Common myeloid progenitor, CD34-positive (primary cell): ENCODE measurements around the gene CABCOCO1.
A peak's percentile ranks its signal among the peaks of the same experiment; 100 is the strongest.

Experiments
- CTCF ChIA-PET: fragments of 350-600 bp; sonication (Branson Sonifier 250); formaldehyde crosslinking; loops from one replicate; lab custom pipeline; 2021; ENCODE audit warnings: antibody characterized with exemption; lab: Charles Lee
- POLR2A ChIA-PET: fragments of 350-600 bp; sonication (Branson Sonifier 250); formaldehyde crosslinking; loops from one replicate; lab custom pipeline; 2021; ENCODE audit warnings: antibody characterized with exemption; lab: Charles Lee
- DNase-seq, 3 donors: peaks; one replicate each; pipeline versions ENCODE4 v3.0.0 to v3.0.0-alpha.2; 2013
- H3K27ac ChIP-seq, 2 experiments: 1 replicate in 1 of 2; 2 replicates in 1 of 2; pipeline ENCODE4 v1.7.0; 2013; ENCODE audit warnings: inconsistent platforms in 2 of 2, low read length in 2 of 2, mild to moderate bottlenecking in 2 of 2, low read depth in 1 of 2, moderate library complexity in 1 of 2; ENCODE audit not compliant: severe bottlenecking in 2 of 2, insufficient read depth in 1 of 2, poor library complexity in 1 of 2
- H3K27me3 ChIP-seq, 5 experiments: replicated peaks in 2 of 5; 1 replicate in 3 of 5; 2 replicates in 2 of 5; pipeline versions ENCODE4 v1.6.1 to v1.7.0; 2013; ENCODE audit warnings: low read length in 4 of 5, mild to moderate bottlenecking in 2 of 5, moderate library complexity in 2 of 5, inconsistent platforms in 1 of 5; ENCODE audit not compliant: insufficient read depth in 5 of 5, control insufficient read depth in 4 of 5
- H3K36me3 ChIP-seq, 4 experiments: 1 replicate in 2 of 4; 2 replicates in 2 of 4; pipeline versions ENCODE4 v1.6.1 to v1.7.0; 2013; ENCODE audit warnings: low read length in 3 of 4, control low read depth in 1 of 4, mild to moderate bottlenecking in 1 of 4; ENCODE audit not compliant: control insufficient read depth in 4 of 4, insufficient read depth in 4 of 4
- H3K4me1 ChIP-seq, 4 experiments: 1 replicate in 3 of 4; 2 replicates in 1 of 4; pipeline versions ENCODE4 v1.6.1 to v1.7.1; 2013; ENCODE audit warnings: low read length in 3 of 4, mild to moderate bottlenecking in 3 of 4, control low read depth in 1 of 4, inconsistent platforms in 1 of 4, moderate library complexity in 1 of 4; ENCODE audit not compliant: control insufficient read depth in 4 of 4, insufficient read depth in 4 of 4; ENCODE audit errors: control extremely low read depth in 1 of 4
- H3K4me3 ChIP-seq, 7 experiments: 1 replicate in 4 of 7; 2 replicates in 3 of 7; pipeline versions ENCODE4 v1.5.1 to v1.7.0; 2013; ENCODE audit warnings: mild to moderate bottlenecking in 7 of 7, low read length in 6 of 7, moderate library complexity in 6 of 7, inconsistent platforms in 2 of 7, low read depth in 2 of 7, control low read depth in 1 of 7; ENCODE audit not compliant: insufficient read depth in 4 of 7, control insufficient read depth in 1 of 7; ENCODE audit errors: extremely low read depth in 1 of 7
- H3K9me3 ChIP-seq, 5 experiments: 1 replicate in 4 of 5; 2 replicates in 1 of 5; pipeline versions ENCODE4 v1.6.1 to v1.7.1; 2013; ENCODE audit warnings: low read length in 4 of 5, mild to moderate bottlenecking in 2 of 5, inconsistent platforms in 1 of 5, low read depth in 1 of 5, moderate library complexity in 1 of 5; ENCODE audit not compliant: control insufficient read depth in 4 of 5, insufficient read depth in 2 of 5; ENCODE audit errors: control extremely low read depth in 1 of 5
- WGBS: methylation state at CpG from one replicate; pipeline ENCODE4 v1.1.5; 2013; ENCODE audit not compliant: insufficient coverage; 5-methylcytosine and 5-hydroxymethylcytosine counted together

Gene CABCOCO1

DNA sequence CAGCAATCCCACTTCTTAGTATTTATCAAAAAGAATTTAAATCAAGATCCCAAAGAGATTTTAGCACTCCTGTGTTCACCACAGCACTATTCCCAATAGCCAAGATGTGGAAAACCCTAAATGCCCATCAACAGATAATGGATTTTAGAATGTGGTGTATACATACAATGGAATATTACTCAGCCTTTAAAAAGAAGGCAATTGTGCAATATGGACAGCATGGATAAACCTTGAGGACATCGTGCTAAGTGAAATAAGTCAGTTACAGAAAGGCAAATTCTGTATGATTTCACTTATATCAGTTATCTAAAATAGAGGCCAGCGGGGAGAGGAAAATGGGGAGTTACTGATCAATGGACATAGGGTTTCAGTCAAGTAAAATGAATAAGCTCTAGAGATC, 66.9 kb downstream of the CABCOCO1 start:
- H3K9me3 ChIP-seq, result peaks cover 0 to 5% (median 0%) of the 10 kb centered on the region in 5 experiments
- ChIA-PET CTCF (no interaction called here), POLR2A (no interaction called here)
- no peaks in the 10 kb centered on the region for H3K27me3 ChIP-seq
- no peaks in the 10 kb centered on the region for H3K36me3 ChIP-seq
- H3K27ac ChIP-seq, result no peak overlapping the region
- peaks cover 0 to 8% (median 6%) of the 10 kb centered on the region in 4 experiments for H3K4me1 ChIP-seq
- DNase-seq, result no peak
- 100% methylated on average over 1 of the region's 2 CpGs for whole genome bisulfite sequencing
- no peak overlapping the region for H3K4me3 ChIP-seq

DNA sequence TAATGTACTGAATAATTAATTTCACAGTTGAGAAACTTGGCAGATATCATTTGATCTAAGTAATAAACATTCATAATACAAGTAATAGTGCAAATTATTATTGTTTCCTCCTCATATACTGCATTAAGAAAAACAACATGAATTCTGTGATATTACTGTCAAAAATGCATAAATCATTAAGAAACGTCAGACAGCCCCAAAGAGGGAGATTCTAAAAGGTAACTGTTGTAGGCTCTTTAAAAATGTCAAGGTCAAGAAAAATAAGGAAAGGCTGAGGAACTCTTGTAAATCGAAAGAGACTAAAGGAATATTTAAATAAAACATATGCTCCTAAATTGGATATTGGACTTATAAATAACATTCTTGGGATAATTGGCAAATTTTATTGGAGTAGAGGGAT, 67.9 kb downstream of the CABCOCO1 start:
- Histone ChIP-seq H3K4me3 (no peak overlapping the region), H3K9me3 (peaks cover 0 to 5% (median 0%) of the 10 kb centered on the region in 5 experiments), H3K4me1 (peaks cover 0 to 10% (median 7%) of the 10 kb centered on the region in 4 experiments), H3K27me3 (no peaks in the 10 kb centered on the region), H3K36me3 (no peaks in the 10 kb centered on the region), H3K27ac (no peak overlapping the region)
- 100% methylated on average over 1 of the region's 2 CpGs for WGBS
- ChIA-PET POLR2A (no interaction called here), CTCF (interaction anchor here (9.9 kb wide), 1 partner anchor 18 kb away, joined by 108 read pairs; no protein-coding TSS in a partner anchor)
- no peak for DNase-seq

DNA sequence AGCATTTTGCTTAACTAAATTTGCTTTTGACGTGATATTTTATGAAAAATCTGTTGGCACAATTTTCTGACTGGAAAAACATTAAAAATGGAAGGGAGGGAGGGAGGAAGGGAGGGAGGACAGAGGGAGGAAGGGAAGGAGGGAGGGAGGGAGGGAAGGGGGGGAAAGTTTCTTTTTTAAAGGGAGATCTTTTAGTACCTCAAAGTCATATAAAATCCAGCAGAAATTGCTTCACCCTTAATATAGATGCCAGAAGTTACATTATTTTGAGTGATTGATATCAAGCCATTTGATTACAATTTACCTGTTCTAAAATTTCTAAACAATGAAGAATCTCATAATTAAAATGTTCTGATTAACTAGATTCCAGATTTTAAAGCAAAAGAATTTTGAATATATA, 68.9 kb downstream of the CABCOCO1 start:
- H3K4me3 ChIP-seq, result no peak overlapping the region
- no CpG with 5 or more reads among the region's 1 CpG for WGBS
- peaks cover 0 to 5% (median 0%) of the 10 kb centered on the region in 5 experiments for H3K9me3 ChIP-seq
- no peak overlapping the region for H3K27ac ChIP-seq
- H3K4me1 ChIP-seq, result peaks cover 0 to 10% (median 7%) of the 10 kb centered on the region in 4 experiments
- ChIA-PET CTCF (interaction anchor here (1.9 to 9.9 kb wide), 2 partner anchors 17 to 123 kb away, joined by 5 to 108 read pairs; no protein-coding TSS in a partner anchor), POLR2A (no interaction called here)
- no peak for DNase-seq
- no peaks in the 10 kb centered on the region for H3K27me3 ChIP-seq
- no peaks in the 10 kb centered on the region for H3K36me3 ChIP-seq

DNA sequence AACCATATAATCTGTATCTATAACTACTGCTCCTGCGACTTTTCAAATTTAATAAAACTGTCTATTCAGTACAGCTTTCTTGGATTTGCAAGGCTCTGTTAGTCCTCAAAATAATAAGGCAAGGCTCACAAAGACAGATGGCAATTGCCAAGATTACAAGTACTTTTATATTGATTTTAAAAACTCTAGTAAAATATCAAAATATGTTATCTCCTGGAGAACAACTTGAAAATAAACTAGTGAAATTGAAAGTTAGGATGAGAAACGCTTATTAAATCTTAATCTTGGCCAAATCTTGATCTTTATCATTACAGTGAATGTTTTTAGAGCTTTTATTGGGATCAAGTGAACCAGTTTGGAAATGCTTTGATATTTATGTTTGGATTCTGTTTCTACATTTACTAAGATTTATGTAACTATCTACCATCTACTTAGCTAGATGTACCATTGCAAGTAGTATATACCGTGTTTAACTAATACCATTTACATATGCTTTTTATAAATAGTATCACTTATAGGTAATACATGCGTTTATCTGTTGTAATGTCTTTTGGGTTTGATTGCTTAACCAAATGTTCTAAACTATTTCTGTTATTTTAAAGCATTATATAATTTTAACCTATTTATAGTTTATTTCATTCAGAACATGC, 70.0 kb downstream of the CABCOCO1 start:
- WGBS, result no CpG with 5 or more reads among the region's 4 CpGs
- H3K36me3 ChIP-seq, result no peaks in the 10 kb centered on the region
- H3K4me1 ChIP-seq, result peaks cover 0 to 10% (median 7%) of the 10 kb centered on the region in 4 experiments
- ChIA-PET CTCF (interaction anchor here (0.6 to 9.9 kb wide), 15 partner anchors 9 to 914 kb away, joined by 3 to 108 read pairs (median 5); no protein-coding TSS in a partner anchor), POLR2A (interaction anchor here (0.5 kb wide), 1 partner anchor 18 kb away, joined by 3 read pairs; no protein-coding TSS in a partner anchor)
- no peak overlapping the region for H3K27ac ChIP-seq
- H3K9me3 ChIP-seq, result peaks cover 0 to 9% (median 0%) of the 10 kb centered on the region in 5 experiments
- DNase-seq, result no peak
- H3K27me3 ChIP-seq, result no peaks in the 10 kb centered on the region
- no peak overlapping the region for H3K4me3 ChIP-seq

DNA sequence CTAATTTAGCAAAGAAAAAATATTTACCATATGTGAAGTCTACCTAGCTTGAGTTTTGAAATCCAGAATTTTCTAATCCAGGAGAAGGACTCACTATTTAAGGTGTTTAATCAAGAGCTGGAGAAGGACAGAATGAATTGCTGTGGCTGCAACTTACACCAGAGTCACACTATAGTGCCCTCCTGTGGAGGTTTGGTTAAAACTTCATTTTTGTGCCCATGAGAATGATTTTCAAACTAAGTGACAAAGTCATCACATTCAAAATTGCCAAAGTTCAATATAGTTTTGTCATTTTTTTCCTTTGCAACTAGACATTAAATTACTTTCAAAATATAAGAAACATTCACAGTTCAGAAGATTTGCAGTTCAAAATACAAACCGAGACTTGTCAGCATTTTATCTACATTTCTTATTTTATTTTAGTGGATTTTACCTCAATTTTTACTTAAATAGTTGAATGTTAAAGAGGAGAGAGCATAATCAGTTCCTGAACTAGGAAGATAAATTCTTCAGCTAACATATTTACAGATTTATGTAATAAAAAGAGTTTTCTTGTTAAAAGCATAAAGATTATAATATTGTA, 70.7 kb downstream of the CABCOCO1 start:
- no peaks in the 10 kb centered on the region for H3K36me3 ChIP-seq
- no peak overlapping the region for H3K27ac ChIP-seq
- ChIA-PET POLR2A (interaction anchor here (0.5 kb wide), 1 partner anchor 17 kb away, joined by 3 read pairs; no protein-coding TSS in a partner anchor), CTCF (interaction anchor here (1.0 to 9.9 kb wide), 18 partner anchors 8 to 914 kb away, joined by 3 to 108 read pairs (median 4); no protein-coding TSS in a partner anchor)
- H3K4me3 ChIP-seq, result no peak overlapping the region
- H3K27me3 ChIP-seq, result no peaks in the 10 kb centered on the region
- DNase-seq, result peak; percentile 58 to 75 (median 74)
- no CpG with 5 or more reads among the region's 1 CpG for WGBS
- H3K4me1 ChIP-seq, result peaks cover 0 to 10% (median 7%) of the 10 kb centered on the region in 4 experiments
- peaks cover 0 to 9% (median 0%) of the 10 kb centered on the region in 5 experiments for H3K9me3 ChIP-seq

DNA sequence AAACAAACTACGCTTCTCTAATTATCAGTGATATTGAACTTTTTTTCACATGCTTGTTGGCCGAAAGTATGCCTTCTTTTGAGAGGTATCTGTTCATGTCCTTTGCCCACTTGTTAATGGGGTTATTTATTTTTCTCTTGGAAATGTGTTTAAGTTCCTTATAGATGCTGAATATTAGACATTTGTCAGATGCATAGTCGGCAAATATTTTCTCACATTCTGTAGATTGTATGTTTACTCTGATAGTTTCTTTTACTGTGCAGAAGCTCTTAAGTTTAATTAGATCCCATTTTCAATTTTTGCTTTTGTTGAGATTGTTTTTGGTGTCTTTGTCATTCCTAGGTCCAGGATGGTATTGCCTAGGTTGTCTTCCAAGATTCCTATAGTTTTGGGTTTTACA, 73.2 kb downstream of the CABCOCO1 start:
- CTCF ChIA-PET, result interaction anchor here (0.5 to 9.9 kb wide), 3 partner anchors 12 to 919 kb away, joined by 3 to 108 read pairs (median 4); no protein-coding TSS in a partner anchor
- Histone ChIP-seq H3K27ac (no peak overlapping the region), H3K27me3 (no peaks in the 10 kb centered on the region), H3K36me3 (no peaks in the 10 kb centered on the region), H3K4me1 (peaks cover 0 to 10% (median 7%) of the 10 kb centered on the region in 4 experiments), H3K9me3 (peaks cover 0 to 4% (median 0%) of the 10 kb centered on the region in 5 experiments), H3K4me3 (no peak overlapping the region)
- WGBS, result 100% methylated on average over 1 of the region's 3 CpGs
- DNase-seq, result no peak
- POLR2A ChIA-PET, result no interaction called here
